Neuron (in vitro differentiated cells): ENCODE data around the gene FOLR1.
A peak's percentile ranks its signal among the peaks of the same experiment; 100 is the strongest.

Experiments
- H2AFZ ChIP-seq: one replicate; pipeline ENCODE4 v1.6.1; 2013; ENCODE audit warnings: low read depth, mild to moderate bottlenecking, inconsistent platforms, low read length, moderate library complexity
- H3K27me3 ChIP-seq: one replicate; pipeline ENCODE4 v1.6.1; 2013; ENCODE audit warnings: low read length; ENCODE audit not compliant: insufficient read depth
- H3K36me3 ChIP-seq: one replicate; pipeline ENCODE4 v1.6.1; 2013; ENCODE audit warnings: low read length; ENCODE audit not compliant: insufficient read depth
- H3K4me1 ChIP-seq: one replicate; pipeline ENCODE4 v1.6.1; 2013; ENCODE audit warnings: low read length; ENCODE audit not compliant: insufficient read depth
- H3K4me3 ChIP-seq: 2 replicates; pipeline ENCODE4 v1.5.1; 2013; ENCODE audit warnings: mild to moderate bottlenecking, low read length, moderate library complexity
- H3K9me3 ChIP-seq: one replicate; pipeline ENCODE4 v1.6.1; 2013; ENCODE audit warnings: low read length

The FOLR1 gene

GRCh38 chr11:72237112-72237931, 45.4 kb downstream of the FOLR1 start:
- no peak overlapping the region for H2AFZ ChIP-seq
- H3K27me3 ChIP-seq: peaks cover 38% of the 10 kb centered on the region
- no peaks in the 10 kb centered on the region for H3K4me1 ChIP-seq
- no peak overlapping the region for H3K4me3 ChIP-seq
- peaks cover 11% of the 10 kb centered on the region for H3K9me3 ChIP-seq
- peaks cover 55% of the 10 kb centered on the region for H3K36me3 ChIP-seq

- Histone ChIP-seq H3K4me1 (no peaks in the 10 kb centered on the region), H3K9me3 (peaks cover 14% of the 10 kb centered on the region), H3K4me3 (no peak overlapping the region), H2AFZ (no peak overlapping the region), H3K36me3 (peaks cover 48% of the 10 kb centered on the region), H3K27me3 (peaks cover 44% of the 10 kb centered on the region)
Observed at GRCh38 chr11:72238040-72238450, 46.1 kb downstream of the FOLR1 start.

DNA sequence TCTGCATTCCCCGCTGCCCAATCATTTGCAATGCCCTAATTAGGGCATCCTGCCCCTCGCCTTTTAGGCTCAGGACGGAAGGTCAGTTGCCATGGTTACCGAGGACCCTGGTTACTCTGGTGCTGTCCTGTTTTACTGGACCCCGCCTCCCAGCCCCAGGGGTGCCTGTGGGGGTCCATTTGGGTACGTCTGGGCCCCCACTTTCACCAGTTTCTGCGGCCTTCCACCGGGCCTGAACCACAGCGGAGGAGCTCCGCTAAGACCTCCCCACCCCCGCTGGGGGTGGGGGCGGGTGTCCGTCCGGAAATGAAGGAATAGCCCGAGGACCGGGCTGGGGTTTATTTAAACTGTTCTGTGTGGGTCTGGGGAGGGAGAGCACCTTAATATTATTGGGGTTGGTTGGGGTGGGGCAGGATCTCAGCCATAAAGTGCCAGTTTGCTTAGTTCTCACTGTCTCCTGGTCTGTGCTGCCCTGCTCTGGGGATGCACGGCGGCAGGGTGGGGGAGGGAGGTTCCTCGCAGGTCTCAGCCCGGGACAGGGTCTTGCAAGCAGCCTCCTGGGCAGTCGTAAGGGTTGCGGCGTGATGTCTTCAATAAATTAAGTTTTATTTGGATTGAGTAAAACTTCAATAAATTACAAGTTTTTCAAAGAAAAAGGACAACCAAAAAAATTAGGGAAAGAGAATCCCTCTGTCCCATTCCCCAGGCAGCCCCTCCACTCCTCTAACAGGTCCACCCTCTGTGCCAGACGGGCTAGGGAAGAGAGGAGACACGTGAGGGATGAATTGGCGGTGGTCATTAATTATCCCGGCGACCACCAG, 46.8 kb downstream of the FOLR1 start:
- Histone ChIP-seq H2AFZ (no peak overlapping the region), H3K4me3 (no peak overlapping the region), H3K27me3 (peaks cover 50% of the 10 kb centered on the region), H3K36me3 (peaks cover 41% of the 10 kb centered on the region), H3K4me1 (no peaks in the 10 kb centered on the region), H3K9me3 (peaks cover 15% of the 10 kb centered on the region)

DNA sequence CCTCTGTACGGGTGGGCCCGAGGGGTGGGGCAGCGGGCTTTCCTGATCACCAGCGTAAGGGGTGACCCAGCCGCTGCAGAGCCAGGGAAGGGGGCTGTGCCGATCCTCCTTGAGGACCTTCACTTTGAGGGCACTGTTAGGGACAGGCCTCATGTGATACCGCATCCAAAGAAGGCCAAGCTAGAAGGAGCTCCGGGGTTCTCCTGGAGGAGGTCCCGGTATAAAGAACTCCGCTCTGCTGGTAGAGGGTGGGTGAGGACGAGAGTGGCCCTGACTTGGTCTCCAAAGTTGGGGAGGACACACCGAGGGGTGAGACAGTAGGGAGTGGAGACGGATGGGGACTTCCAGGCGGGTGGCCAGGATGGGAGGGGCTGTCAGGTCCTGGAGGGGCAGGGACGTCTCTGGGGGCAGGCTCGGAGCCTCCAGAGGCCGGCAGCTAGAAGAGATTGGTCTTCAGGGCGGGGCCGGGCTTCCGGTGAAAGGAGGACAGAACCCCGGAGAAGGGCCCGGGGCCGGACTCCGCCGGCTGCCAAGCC, 47.4 kb downstream of the FOLR1 start:
- peaks cover 2% of the 10 kb centered on the region for H3K4me1 ChIP-seq
- H3K27me3 ChIP-seq: peaks cover 53% of the 10 kb centered on the region
- H3K36me3 ChIP-seq: peaks cover 36% of the 10 kb centered on the region
- H2AFZ ChIP-seq: no peak overlapping the region
- H3K4me3 ChIP-seq: no peak overlapping the region
- H3K9me3 ChIP-seq: peaks cover 15% of the 10 kb centered on the region

DNA sequence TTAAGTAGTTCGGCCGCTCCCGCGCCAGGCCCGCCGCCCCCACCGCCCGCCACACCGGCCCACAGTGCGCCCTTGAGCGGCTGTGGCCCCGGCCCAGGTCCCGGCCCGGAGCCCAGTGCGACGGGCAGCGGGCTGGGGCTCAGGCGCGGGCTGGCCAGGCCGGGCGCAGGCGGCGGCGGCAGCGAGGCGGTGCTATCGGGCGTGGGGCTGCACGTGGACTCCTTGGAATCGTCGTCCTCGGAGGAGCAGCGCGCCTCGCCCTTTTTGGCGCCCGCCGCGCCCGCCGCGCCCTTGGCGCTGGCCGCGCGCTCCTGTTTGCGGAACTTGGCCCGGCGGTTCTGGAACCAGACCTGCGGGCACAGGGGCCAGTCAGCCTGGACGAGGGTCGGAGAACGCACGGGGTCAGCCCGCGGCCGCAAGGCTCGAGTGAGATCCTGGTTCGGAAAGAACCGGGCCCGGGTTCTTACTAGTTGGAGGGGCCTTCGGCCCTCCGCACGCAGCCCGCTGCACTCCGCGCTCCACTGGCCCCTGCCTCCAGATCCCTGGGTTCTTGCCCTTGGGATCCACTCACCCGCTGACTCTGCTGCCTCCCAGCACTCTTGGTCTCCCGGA, 48.0 kb downstream of the FOLR1 start:
- peaks cover 59% of the 10 kb centered on the region for H3K27me3 ChIP-seq
- H3K4me1 ChIP-seq: peaks cover 8% of the 10 kb centered on the region
- H3K9me3 ChIP-seq: peaks cover 15% of the 10 kb centered on the region
- no peak overlapping the region for H2AFZ ChIP-seq
- peaks cover 31% of the 10 kb centered on the region for H3K36me3 ChIP-seq
- H3K4me3 ChIP-seq: no peak overlapping the region

DNA sequence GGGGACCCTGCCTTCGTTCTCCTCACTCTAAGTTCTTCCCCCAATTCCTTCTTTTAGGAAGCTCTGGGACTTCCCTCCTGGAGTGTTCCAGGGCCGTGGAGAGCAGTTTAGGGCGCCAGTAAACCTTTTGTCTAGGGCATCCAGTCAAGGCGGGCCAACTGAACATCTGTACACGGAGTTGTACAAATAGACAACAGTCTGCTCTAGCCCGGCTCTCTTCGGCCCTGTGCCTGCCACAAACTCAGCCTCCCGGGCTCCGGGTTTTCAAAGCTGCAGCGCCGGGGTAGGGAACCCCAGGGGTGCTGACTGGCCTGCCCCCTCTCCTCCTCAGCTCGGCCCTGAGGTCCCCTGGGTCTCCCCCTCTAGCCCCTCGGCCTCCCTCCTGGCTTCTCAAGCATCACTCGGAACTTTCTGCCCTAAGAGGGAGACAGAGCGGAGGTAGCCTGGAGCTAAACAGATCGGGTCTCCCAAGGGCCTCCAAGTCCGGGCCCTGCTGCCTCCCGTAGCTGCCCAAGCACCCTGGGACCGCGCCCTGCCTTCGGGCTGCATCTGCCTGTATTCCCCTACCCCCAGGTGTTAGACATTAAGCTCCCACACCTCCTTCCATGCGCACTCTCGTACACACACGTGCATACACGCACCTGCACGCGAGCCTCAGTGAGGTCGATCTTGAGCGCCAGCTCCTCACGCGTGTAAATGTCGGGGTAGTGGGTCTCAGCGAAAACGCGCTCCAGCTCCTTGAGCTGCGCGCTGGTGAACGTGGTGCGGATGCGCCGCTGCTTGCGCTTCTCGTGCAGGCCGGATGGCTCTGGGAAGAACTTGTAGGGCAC, 48.7 kb downstream of the FOLR1 start:
- Histone ChIP-seq H3K27me3 (peaks cover 66% of the 10 kb centered on the region), H3K4me3 (no peak overlapping the region), H3K36me3 (peaks cover 23% of the 10 kb centered on the region), H3K4me1 (peaks cover 12% of the 10 kb centered on the region), H2AFZ (no peak overlapping the region), H3K9me3 (peaks cover 15% of the 10 kb centered on the region)

DNA sequence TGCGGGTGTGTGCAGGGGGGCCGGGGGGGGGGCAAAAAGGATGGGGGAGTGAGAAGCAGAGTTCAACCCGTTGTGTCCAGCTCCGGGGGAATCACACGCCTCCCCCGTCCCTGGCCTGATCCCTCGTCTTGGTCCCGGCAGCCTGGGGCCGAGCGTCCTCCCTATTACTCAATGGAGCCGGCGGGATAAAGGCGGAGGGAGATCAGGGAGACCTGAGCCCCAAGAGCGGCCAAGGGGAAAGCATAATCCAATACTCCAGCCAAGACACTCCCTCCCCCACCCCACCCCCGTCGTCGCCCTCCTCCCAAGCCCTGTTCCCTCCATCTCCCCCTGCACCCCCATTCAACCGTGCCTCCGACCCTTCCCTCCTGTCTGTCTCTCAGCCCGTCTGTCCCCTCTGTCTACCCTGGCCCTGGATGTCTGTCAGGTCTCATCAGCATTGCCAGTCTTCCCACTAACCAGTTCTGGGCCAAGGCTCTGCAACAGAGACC, 49.4 kb downstream of the FOLR1 start:
- no peak overlapping the region for H2AFZ ChIP-seq
- H3K9me3 ChIP-seq: peaks cover 15% of the 10 kb centered on the region
- H3K4me1 ChIP-seq: peaks cover 12% of the 10 kb centered on the region
- H3K36me3 ChIP-seq: peaks cover 18% of the 10 kb centered on the region
- H3K27me3 ChIP-seq: peaks cover 73% of the 10 kb centered on the region
- H3K4me3 ChIP-seq: no peak overlapping the region

DNA sequence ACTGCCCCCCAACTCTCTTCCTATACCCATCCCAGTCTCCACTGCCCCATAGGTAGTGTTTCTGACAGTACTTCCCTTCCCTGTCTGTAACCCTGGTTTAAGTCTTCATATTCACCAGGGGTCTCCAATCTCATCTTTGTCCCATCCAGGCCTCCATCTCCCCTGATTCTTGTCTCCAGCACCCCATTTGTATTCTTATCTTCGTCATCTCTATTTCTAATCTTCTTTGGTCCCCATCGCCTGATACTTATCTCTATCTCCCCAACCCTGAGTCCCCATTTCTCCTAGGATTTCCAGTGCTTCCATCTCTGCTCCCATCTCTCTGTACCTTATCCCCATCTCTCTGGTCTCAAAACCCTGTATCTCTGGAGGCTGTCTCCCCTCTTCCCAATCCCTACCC, 50.2 kb downstream of the FOLR1 start:
- Histone ChIP-seq H3K36me3 (peaks cover 11% of the 10 kb centered on the region), H3K9me3 (peaks cover 15% of the 10 kb centered on the region), H3K4me3 (no peak overlapping the region), H3K4me1 (peaks cover 12% of the 10 kb centered on the region), H2AFZ (no peak overlapping the region), H3K27me3 (peaks cover 81% of the 10 kb centered on the region)

DNA sequence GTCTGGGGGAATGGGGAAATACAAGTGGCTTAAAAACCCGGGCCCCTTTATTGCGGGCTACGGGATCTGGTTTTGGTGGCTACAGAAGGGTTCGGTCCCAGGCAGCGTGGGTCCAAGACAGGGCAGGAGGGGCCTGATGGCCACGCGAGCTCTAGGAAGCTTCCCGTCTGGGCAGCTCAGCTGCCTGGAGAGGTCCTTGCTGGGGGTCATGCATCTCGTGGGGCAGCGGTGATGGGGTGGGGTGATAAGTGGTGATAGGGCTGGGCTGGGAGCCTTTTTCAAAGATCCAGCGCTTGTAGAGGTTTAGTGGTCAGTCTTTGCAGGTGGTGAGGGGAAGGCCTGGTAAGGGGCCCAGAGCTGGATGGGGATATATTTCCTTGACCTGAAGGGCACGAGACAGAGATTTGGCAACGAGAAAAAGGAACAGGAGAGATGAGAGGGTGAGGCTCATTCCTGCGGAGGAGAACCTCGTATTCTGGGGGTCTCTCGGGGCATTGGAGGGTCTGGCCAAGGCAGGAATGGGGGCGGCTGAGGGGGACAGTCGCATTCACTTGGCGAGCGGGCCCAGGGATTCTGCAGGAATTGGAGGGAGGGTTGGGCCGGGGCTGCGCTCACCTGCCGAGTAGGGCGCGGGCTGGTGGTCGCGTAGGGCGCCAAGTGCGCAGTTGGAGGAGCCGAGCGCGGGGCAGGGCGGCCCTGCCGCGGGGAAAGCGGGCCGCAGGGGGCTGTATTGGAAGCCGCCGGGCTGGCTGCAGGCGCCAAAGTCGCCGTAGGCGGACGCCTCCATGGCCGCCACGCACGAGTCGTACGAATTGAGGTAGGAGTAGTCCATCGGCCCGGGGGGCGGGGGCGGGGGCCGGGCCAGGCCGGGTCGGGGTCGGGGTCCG, 51.5 kb downstream of the FOLR1 start:
- peaks cover 15% of the 10 kb centered on the region for H3K9me3 ChIP-seq
- H3K4me1 ChIP-seq: peaks cover 12% of the 10 kb centered on the region
- H3K4me3 ChIP-seq: no peak overlapping the region
- H3K27me3 ChIP-seq: peaks cover 87% of the 10 kb centered on the region
- no peak overlapping the region for H2AFZ ChIP-seq
- H3K36me3 ChIP-seq: peaks cover 1% of the 10 kb centered on the region

DNA sequence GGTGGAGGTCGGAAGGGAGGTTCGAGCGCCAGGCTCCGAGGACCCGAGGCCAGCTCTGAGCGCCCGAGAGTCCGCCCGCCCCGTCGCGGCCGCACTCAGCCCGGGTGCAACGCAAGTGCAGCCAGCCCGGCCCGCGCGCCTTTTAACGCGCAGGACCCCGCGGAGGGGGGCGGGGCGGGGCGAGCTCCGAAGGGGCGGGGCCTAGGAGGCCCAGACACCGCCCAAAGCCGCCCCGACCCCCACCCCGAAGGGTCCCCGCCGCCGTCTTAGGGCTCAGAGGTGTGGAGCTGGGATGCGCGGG, 52.1 kb downstream of the FOLR1 start, which contains the start of gene PHOX2A:
Gene PHOX2A (minus strand): TSS at position 117 of the 301 bp plus-strand sequence. CDS start 172 bp downstream, outside the sequence.
- Histone ChIP-seq H2AFZ (no peak within 1 kb of the TSS), H3K9me3 (peaks cover 15% of the 10 kb centered on the region), H3K4me1 (peaks cover 12% of the 10 kb centered on the region), H3K4me3 (peak within 1 kb of the TSS; percentile 16), H3K27me3 (peaks cover 88% of the 10 kb centered on the region), H3K36me3 (no peaks in the 10 kb centered on the region)

GRCh38 chr11:72244361-72245262, 52.7 kb downstream of the FOLR1 start:
- Histone ChIP-seq H3K36me3 (no peaks in the 10 kb centered on the region), H2AFZ (no peak overlapping the region), H3K27me3 (peaks cover 85% of the 10 kb centered on the region), H3K9me3 (peaks cover 14% of the 10 kb centered on the region), H3K4me1 (peaks cover 12% of the 10 kb centered on the region), H3K4me3 (peak overlapping the region; percentile 16)
